CD4-positive, CD25-positive, alpha-beta regulatory T cell (primary cell): ENCODE data around the gene DST. TPM values are rescaled to one million over a fixed set of nuclear protein-coding genes. Genes with fewer than 3 reads are reported as not detected.

Experiments
- ATAC-seq, 2 donors: fragments of 150-1000 bp; cut with Tn5 transposase; one replicate each; pipeline ENCODE4 v1.10.0; 2021; ENCODE audit warnings: low read depth in 2 of 2, moderate number of reproducible peaks in 2 of 2, moderate library complexity in 1 of 2
- DNase-seq, 3 donors: peaks; one replicate each; pipeline versions ENCODE4 v3.0.0 to v3.0.0-alpha.2; 2012 to 2022; ENCODE audit warnings: mixed read lengths in 1 of 3
- H3K27ac ChIP-seq: one replicate; pipeline ENCODE4 v1.7.0; 2013; ENCODE audit warnings: mild to moderate bottlenecking, low read length; ENCODE audit not compliant: insufficient read depth, poor library complexity, severe bottlenecking
- H3K27me3 ChIP-seq: one replicate; pipeline ENCODE4 v1.7.0; 2013; ENCODE audit warnings: low read length; ENCODE audit not compliant: control insufficient read depth, insufficient read depth
- H3K36me3 ChIP-seq: one replicate; pipeline ENCODE4 v1.7.0; 2013; ENCODE audit warnings: mild to moderate bottlenecking, low read length, moderate library complexity; ENCODE audit not compliant: control insufficient read depth, insufficient read depth
- H3K4me1 ChIP-seq: 2 replicates; pipeline ENCODE4 v1.7.0; 2013; ENCODE audit warnings: mild to moderate bottlenecking, low read length; ENCODE audit not compliant: insufficient read depth, control insufficient read depth, poor library complexity, severe bottlenecking
- H3K4me3 ChIP-seq: one replicate; pipeline ENCODE4 v1.7.0; 2013; ENCODE audit warnings: low read depth, mild to moderate bottlenecking, low read length, moderate library complexity
- H3K9me3 ChIP-seq, 2 experiments: 1 replicate in 1 of 2; 2 replicates in 1 of 2; pipeline ENCODE4 v1.7.0; 2013; ENCODE audit warnings: low read length in 2 of 2, mild to moderate bottlenecking in 1 of 2, moderate library complexity in 1 of 2; ENCODE audit not compliant: control insufficient read depth in 2 of 2
- H3K27ac Mint-ChIP-seq, 3 donors: one replicate each; pipeline ENCODE4 v1.8.0; 2020 to 2022; ENCODE audit warnings: mild to moderate bottlenecking in 3 of 3, mixed read lengths in 3 of 3, moderate library complexity in 2 of 3
- H3K27me3 Mint-ChIP-seq: one replicate; pipeline ENCODE4 v1.8.0; 2022; ENCODE audit warnings: mild to moderate bottlenecking, mixed read lengths
- H3K36me3 Mint-ChIP-seq: one replicate; pipeline ENCODE4 v1.8.0; 2020; ENCODE audit warnings: mixed read lengths
- H3K4me1 Mint-ChIP-seq, 4 donors: one replicate each; pipeline ENCODE4 v1.8.0; 2020 to 2022; ENCODE audit warnings: mixed read lengths in 4 of 4, mild to moderate bottlenecking in 1 of 4
- H3K4me3 Mint-ChIP-seq, 4 donors: one replicate each; pipeline ENCODE4 v1.8.0; 2020 to 2022; ENCODE audit warnings: mild to moderate bottlenecking in 4 of 4, mixed read lengths in 4 of 4, moderate library complexity in 3 of 4
- H3K9me3 Mint-ChIP-seq, 7 donors: one replicate each; pipeline ENCODE4 v1.8.0; 2020 to 2022; ENCODE audit warnings: mixed read lengths in 7 of 7, mild to moderate bottlenecking in 3 of 7, moderate library complexity in 2 of 7
- polyA plus RNA-seq, 4 donors: library from polyadenylated mRNA; unstranded; fragments of 300-500 nt; fragmentation: Illumina TruSeq; gene quantifications; one replicate each; pipeline ENCODE4 v1.2.3, GENCODE V29; 2021
- total RNA-seq: library from RNA; stranded (reverse); gene quantifications from one replicate; pipeline ENCODE4 v1.2.3, GENCODE V29; 2022

Gene DST
- total and polyA plus RNA-seq, 5 donors from 2014 or later, result 0.30 to 3.8 (median 1.2) TPM; not detected in 2

DNA sequence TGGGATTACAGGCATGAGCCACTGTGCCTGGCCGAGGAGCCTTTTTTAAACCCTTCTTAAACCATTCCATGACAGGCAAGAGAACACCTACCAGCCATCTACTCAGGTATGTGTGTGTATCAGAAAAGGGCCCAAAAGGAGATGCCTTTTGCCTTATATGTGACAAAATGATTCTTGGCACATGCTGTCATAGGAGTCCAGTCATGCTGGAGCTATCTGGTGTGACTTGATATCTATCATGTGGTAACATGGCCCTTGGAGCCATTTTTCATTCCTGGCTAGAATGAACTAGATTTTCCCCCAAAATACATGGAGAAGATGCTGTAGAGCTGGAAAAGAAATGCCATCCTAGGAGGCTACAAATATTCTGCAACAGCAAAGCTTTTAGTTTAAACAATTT is 129.1 kb downstream of the DST start:
- ATAC-seq, result no peak
- no peaks in the 10 kb centered on the region for H3K4me1 ChIP-seq
- H3K36me3 Mint-ChIP-seq, result no peaks in the 10 kb centered on the region

DNA sequence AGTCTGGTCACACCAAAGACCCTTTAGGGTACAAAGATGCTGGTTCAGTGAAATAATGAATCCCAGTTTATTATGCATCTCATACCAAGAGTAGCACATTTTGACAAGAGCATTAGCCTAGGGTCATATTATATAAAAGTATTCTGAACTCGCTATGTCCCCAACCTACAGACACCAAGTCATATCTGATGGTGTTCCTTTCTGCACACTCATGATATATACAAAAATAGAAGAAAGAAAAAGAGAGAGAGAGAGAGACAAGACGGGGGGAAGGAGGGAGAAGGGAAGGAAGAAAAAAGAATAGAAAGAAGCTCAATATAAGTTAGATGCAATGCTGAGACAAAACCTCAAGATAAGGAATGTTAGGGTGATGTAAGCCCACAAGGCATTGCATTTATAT is 131.1 kb downstream of the DST start:
- Histone ChIP-seq H3K4me1 (no peaks in the 10 kb centered on the region), H3K36me3 (no peaks in the 10 kb centered on the region), H3K9me3 (no peaks in the 10 kb centered on the region), H3K27ac (no peak overlapping the region), H3K27me3 (no peaks in the 10 kb centered on the region), H3K4me3 (no peak overlapping the region)
- Mint-ChIP-seq H3K4me1 (no peaks in the 10 kb centered on the region), H3K27me3 (no peaks in the 10 kb centered on the region), H3K27ac (no peak overlapping the region), H3K36me3 (no peaks in the 10 kb centered on the region), H3K4me3 (no peak overlapping the region), H3K9me3 (peaks cover 0 to 2% (median 0%) of the 10 kb centered on the region in 7 donors)
- ATAC-seq, result no peak
- no peak for DNase-seq

More for the DNA sequence above, 129.1 kb downstream of the DST start:
- H3K27ac Mint-ChIP-seq, result no peak overlapping the region
- peaks cover 0 to 3% (median 0%) of the 10 kb centered on the region in 7 donors for H3K9me3 Mint-ChIP-seq
- H3K4me3 ChIP-seq, result no peak overlapping the region
- no peak for DNase-seq
- no peaks in the 10 kb centered on the region for H3K4me1 Mint-ChIP-seq
- no peaks in the 10 kb centered on the region for H3K27me3 ChIP-seq
- H3K27me3 Mint-ChIP-seq, result no peaks in the 10 kb centered on the region
- H3K9me3 ChIP-seq, result no peaks in the 10 kb centered on the region
- no peak overlapping the region for H3K4me3 Mint-ChIP-seq
- H3K27ac ChIP-seq, result no peak overlapping the region
- H3K36me3 ChIP-seq, result no peaks in the 10 kb centered on the region

DNA sequence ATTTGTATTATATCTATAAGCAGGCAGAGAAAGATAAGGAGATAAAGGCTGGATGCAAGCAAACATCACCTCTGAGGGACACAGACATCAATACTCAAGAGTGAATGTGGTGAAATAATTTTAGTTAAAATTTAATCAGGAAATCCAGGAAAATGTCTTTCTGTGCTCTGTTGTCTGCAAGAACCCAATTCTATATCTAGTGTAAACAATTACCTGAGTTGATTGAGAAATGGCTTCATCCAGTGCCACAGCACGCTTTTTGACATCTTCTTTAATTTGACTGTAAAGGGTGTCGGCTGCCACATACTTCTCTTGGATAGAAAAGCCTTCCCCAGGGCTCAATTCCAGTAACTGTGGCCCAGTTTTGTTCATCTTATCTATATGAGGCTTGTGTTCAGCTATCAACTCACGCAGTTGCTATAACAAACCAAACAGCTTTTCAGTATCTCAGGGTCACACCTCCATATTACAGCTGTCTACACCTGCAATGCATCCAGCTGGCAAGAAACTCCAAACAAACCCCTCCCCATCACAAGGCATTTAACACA is 131.6 kb downstream of the DST start:
- H3K4me3 ChIP-seq, result no peak overlapping the region
- Mint-ChIP-seq H3K27ac (no peak overlapping the region), H3K36me3 (no peaks in the 10 kb centered on the region), H3K9me3 (peaks cover 0 to 2% (median 0%) of the 10 kb centered on the region in 7 donors), H3K4me1 (no peaks in the 10 kb centered on the region), H3K27me3 (no peaks in the 10 kb centered on the region), H3K4me3 (no peak overlapping the region)
- no peaks in the 10 kb centered on the region for H3K27me3 ChIP-seq
- ATAC-seq, result no peak
- no peaks in the 10 kb centered on the region for H3K36me3 ChIP-seq
- no peaks in the 10 kb centered on the region for H3K4me1 ChIP-seq
- H3K9me3 ChIP-seq, result no peaks in the 10 kb centered on the region
- DNase-seq, result no peak
- H3K27ac ChIP-seq, result no peak overlapping the region

DNA sequence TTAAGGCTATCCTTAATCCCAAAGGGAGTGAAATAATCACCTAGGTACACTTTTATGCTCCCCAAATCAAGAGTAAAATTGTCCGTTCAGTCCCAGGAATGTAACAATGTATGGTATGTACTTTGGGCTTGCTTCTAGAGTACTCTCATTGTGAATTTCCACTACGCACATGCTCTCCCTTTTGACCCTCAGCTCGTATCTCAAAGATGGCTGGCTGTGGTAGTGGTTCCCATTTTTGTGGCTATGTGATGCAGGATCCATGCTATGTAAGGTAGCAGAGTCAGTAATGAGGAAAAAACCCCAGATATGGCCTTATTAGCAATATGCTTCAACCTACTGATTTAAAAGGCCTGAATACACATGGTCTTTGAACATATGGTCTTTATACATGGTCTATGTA is 133.7 kb downstream of the DST start:
- Histone ChIP-seq H3K27me3 (no peaks in the 10 kb centered on the region), H3K4me3 (no peak overlapping the region), H3K4me1 (no peaks in the 10 kb centered on the region), H3K27ac (no peak overlapping the region), H3K9me3 (no peaks in the 10 kb centered on the region), H3K36me3 (no peaks in the 10 kb centered on the region)
- no peak overlapping the region for H3K4me3 Mint-ChIP-seq
- H3K36me3 Mint-ChIP-seq, result no peaks in the 10 kb centered on the region
- DNase-seq (no peak), ATAC-seq (no peak)
- H3K4me1 Mint-ChIP-seq, result no peaks in the 10 kb centered on the region
- H3K9me3 Mint-ChIP-seq, result no peaks in the 10 kb centered on the region
- no peaks in the 10 kb centered on the region for H3K27me3 Mint-ChIP-seq
- H3K27ac Mint-ChIP-seq, result no peak overlapping the region

DNA sequence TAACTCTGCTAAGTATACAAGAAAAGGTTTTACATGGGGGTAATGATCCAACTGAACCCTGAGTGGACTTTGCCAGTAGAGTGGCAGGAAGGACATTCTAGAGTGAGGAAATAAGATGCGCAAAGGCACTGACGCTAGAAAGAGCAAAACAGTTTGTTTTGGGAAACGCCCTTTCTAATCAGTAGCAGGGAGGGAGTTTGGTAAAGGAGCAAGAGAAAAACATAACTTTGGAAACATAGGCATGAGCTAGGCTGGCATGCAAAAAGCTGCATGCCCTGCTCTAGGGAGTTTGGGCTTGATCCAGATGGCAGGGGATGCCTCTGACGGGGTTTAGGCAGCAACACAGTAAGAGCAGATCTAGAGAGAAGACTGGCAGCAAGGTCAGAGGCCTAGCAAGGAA is 135.2 kb downstream of the DST start:
- Mint-ChIP-seq H3K4me3 (no peak overlapping the region), H3K27ac (no peak overlapping the region), H3K36me3 (no peaks in the 10 kb centered on the region), H3K27me3 (no peaks in the 10 kb centered on the region), H3K9me3 (peaks cover 0 to 2% (median 0%) of the 10 kb centered on the region in 7 donors), H3K4me1 (no peaks in the 10 kb centered on the region)
- no peak for DNase-seq
- Histone ChIP-seq H3K36me3 (no peaks in the 10 kb centered on the region), H3K9me3 (no peaks in the 10 kb centered on the region), H3K27me3 (no peaks in the 10 kb centered on the region), H3K4me1 (no peaks in the 10 kb centered on the region), H3K27ac (no peak overlapping the region), H3K4me3 (no peak overlapping the region)
- ATAC-seq, result no peak

DNA sequence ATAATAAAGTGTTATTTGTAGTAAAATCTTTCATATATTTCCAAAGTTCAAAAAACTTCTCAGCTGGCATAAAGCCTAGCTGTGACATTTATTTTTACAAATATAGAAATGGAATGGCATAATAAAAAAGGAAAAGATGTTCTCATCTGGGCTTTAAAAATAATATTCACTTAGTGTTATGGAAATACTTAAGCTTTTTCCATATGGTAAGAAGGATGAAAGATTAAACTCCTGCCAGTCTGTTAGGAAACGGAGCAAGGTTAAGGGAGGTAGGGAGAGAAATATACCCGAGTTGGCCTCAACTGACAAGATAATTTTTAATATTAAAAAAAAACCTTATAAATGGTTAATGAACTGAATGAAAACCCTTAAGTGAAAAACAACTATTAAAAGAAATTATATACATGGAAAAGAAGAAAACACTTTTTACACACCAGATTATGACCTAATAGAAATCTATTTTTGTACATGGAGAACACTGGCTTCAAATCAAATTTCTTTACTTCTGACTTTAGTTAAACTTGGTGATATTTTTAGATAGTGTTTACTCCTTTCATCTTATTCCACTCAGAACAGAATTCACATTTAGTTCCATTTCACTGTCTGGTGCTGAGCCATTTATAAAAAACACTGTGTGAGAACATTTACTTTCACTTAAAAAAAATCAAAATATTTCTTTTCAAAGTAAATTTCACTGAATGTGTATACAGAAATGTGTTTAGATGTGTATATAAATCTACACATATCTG is 137.0 kb downstream of the DST start:
- no peaks in the 10 kb centered on the region for H3K36me3 ChIP-seq
- H3K4me3 Mint-ChIP-seq, result no peak overlapping the region
- H3K4me3 ChIP-seq, result no peak overlapping the region
- no peak overlapping the region for H3K27ac Mint-ChIP-seq
- H3K4me1 ChIP-seq, result no peaks in the 10 kb centered on the region
- ATAC-seq, result no peak
- H3K27me3 ChIP-seq, result no peaks in the 10 kb centered on the region
- H3K36me3 Mint-ChIP-seq, result no peaks in the 10 kb centered on the region
- H3K27ac ChIP-seq, result no peak overlapping the region
- H3K9me3 ChIP-seq, result no peaks in the 10 kb centered on the region
- no peak for DNase-seq
- H3K4me1 Mint-ChIP-seq, result no peaks in the 10 kb centered on the region
- H3K9me3 Mint-ChIP-seq, result peaks cover 0 to 2% (median 0%) of the 10 kb centered on the region in 7 donors
- no peaks in the 10 kb centered on the region for H3K27me3 Mint-ChIP-seq

DNA sequence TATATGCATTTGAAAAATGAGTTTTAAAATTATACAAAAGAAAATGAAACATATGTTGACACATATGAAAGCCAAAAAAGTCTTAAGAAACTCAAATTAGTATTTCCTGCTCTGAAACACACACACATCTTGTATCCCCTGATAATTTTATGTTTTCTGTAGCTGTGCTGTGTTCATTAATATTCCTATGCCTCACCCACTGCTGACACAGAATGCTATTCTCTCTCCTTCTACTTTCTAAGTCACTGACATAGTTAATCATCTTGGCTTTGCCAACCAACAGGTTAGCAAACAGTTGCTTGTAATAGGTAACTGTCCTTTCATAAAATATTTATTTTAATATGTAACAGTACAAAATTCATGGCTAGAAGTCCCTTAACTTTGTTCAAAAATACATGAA is 140.7 kb downstream of the DST start:
- no peak for DNase-seq
- H3K4me3 ChIP-seq, result no peak overlapping the region
- no peaks in the 10 kb centered on the region for H3K27me3 ChIP-seq
- no peaks in the 10 kb centered on the region for H3K36me3 ChIP-seq
- no peak overlapping the region for H3K27ac Mint-ChIP-seq
- peaks cover 0 to 2% (median 0%) of the 10 kb centered on the region in 7 donors for H3K9me3 Mint-ChIP-seq
- no peak overlapping the region for H3K27ac ChIP-seq
- no peaks in the 10 kb centered on the region for H3K4me1 ChIP-seq
- no peaks in the 10 kb centered on the region for H3K9me3 ChIP-seq
- H3K4me3 Mint-ChIP-seq, result no peak overlapping the region
- no peak for ATAC-seq
- H3K27me3 Mint-ChIP-seq, result no peaks in the 10 kb centered on the region
- H3K4me1 Mint-ChIP-seq, result no peaks in the 10 kb centered on the region
- H3K36me3 Mint-ChIP-seq, result no peaks in the 10 kb centered on the region

DNA sequence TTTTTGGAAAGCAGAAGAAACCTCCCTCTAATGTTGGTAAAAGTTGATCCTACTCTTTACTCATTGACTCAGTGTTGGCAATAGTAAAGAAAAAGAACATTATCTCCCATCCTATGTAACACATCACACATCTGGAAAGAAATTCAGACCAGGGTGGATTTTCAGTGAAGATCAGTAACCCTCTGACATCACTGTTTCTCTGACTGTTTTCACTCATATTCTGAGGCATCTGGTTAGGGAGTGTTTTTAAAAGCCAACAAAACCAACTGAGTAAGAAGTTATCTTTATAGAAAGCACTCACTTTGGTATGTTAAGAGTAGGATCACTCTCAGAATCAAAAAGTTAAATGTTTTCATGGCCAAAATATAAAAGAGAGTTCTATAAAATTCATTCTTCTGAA is 143.6 kb downstream of the DST start:
- H3K4me3 Mint-ChIP-seq, result no peak overlapping the region
- H3K9me3 Mint-ChIP-seq, result peaks cover 0 to 2% (median 0%) of the 10 kb centered on the region in 7 donors
- Histone ChIP-seq H3K4me3 (no peak overlapping the region), H3K4me1 (no peaks in the 10 kb centered on the region), H3K27ac (no peak overlapping the region), H3K27me3 (no peaks in the 10 kb centered on the region), H3K36me3 (no peaks in the 10 kb centered on the region), H3K9me3 (no peaks in the 10 kb centered on the region)
- no peaks in the 10 kb centered on the region for H3K36me3 Mint-ChIP-seq
- H3K27ac Mint-ChIP-seq, result no peak overlapping the region
- no peaks in the 10 kb centered on the region for H3K4me1 Mint-ChIP-seq
- ATAC-seq, result no peak
- DNase-seq, result no peak
- H3K27me3 Mint-ChIP-seq, result no peaks in the 10 kb centered on the region
